K562 (cell line): ENCODE results near the gene INHBE. TPM values are rescaled to one million over a fixed set of nuclear protein-coding genes. Genes with fewer than 3 reads are reported as not detected.

Experiments used
- ASH1L ChIP-seq: fragments of 450-650 bp; IDR thresholded peaks from 2 replicates; pipeline ENCODE4 v1.6.1; 2018; ENCODE audit warnings: borderline replicate concordance, mild to moderate bottlenecking, low read depth; ENCODE audit not compliant: partially characterized antibody
- CBFA2T2 ChIP-seq: fragments of 450-650 bp; conservative IDR thresholded peaks from 2 replicates; pipeline ENCODE4 v1.6.1; 2017; ENCODE audit warnings: mild to moderate bottlenecking
- CEBPB ChIP-seq: fragments of 450-650 bp; IDR thresholded peaks from 2 replicates; pipeline ENCODE4 v1.6.1; 2016; ENCODE audit warnings: missing genetic modification characterization, missing compliant biosample characterization
- CHD2 ChIP-seq: IDR thresholded peaks from 2 replicates; pipeline ENCODE4 v1.6.1; 2011; ENCODE audit warnings: low read depth, low read length
- EHMT2 ChIP-seq: fragments of 450-650 bp; IDR thresholded peaks from 2 replicates; pipeline ENCODE4 v1.6.1; 2018; ENCODE audit warnings: antibody characterized with exemption
- ETV6 ChIP-seq, 3 experiments: fragments of 150-350 bp in 1 of 3; sonication (generic) in 1 of 3; formaldehyde crosslinking in 1 of 3; IDR thresholded peaks; 2 replicates each; pipeline versions ENCODE4 v1.6.1 to v1.8.0; 2014 to 2022; ENCODE audit warnings: borderline replicate concordance in 2 of 3, low read depth in 2 of 3, antibody characterized with exemption in 1 of 3, low read length in 1 of 3, mild to moderate bottlenecking in 1 of 3, missing genetic modification reagents in 1 of 3
- HNRNPK ChIP-seq: fragments of 200-400 bp; formaldehyde crosslinking; IDR thresholded peaks from one replicate; pipeline ENCODE4 v1.6.1; 2018; ENCODE audit warnings: mild to moderate bottlenecking, low read depth, low read length; ENCODE audit not compliant: poor library complexity, severe bottlenecking
- IRF9 ChIP-seq: fragments of 450-650 bp; IDR thresholded peaks from 2 replicates; pipeline ENCODE4 v1.6.1; 2016; ENCODE audit warnings: missing biosample characterization, missing genetic modification characterization
- MEF2A ChIP-seq: IDR thresholded peaks from 2 replicates; pipeline ENCODE4 v1.6.1; 2011; ENCODE audit warnings: low read depth, mild to moderate bottlenecking, low read length, moderate library complexity; ENCODE audit not compliant: control insufficient read depth
- NBN ChIP-seq: fragments of 450-650 bp; IDR thresholded peaks from 2 replicates; pipeline ENCODE4 v1.6.1; 2016; ENCODE audit warnings: low read depth, mild to moderate bottlenecking
- PPARD ChIP-seq: fragments of 250-450 bp; sonication (Bioruptor Pico); IDR thresholded peaks from 2 replicates; pipeline ENCODE4 v1.8.0; 2022; ENCODE audit warnings: inconsistent platforms, mild to moderate bottlenecking, moderate library complexity
- SMAD4 ChIP-seq: fragments of 250-450 bp; sonication (Bioruptor Pico); conservative IDR thresholded peaks from 2 replicates; pipeline ENCODE4 v1.8.0; 2021; ENCODE audit warnings: inconsistent platforms, mild to moderate bottlenecking, moderate library complexity
- SMARCB1 ChIP-seq: IDR thresholded peaks from 2 replicates; pipeline ENCODE4 v1.6.1; 2011; ENCODE audit warnings: improper control_type of control experiment, low read depth; ENCODE audit not compliant: insufficient read length
- SP1 ChIP-seq: sonication (generic); formaldehyde crosslinking; IDR thresholded peaks from 2 replicates; pipeline ENCODE4 v1.8.1; 2022; ENCODE audit warnings: mild to moderate bottlenecking, missing genetic modification reagents
- TCF7 ChIP-seq: sonication (generic); IDR thresholded peaks from 2 replicates; pipeline ENCODE4 v1.6.1; 2016; ENCODE audit warnings: antibody characterized with exemption, borderline replicate concordance
- ZBTB7A ChIP-seq: IDR thresholded peaks from 2 replicates; pipeline ENCODE4 v1.6.1; 2011; ENCODE audit warnings: low read depth, mild to moderate bottlenecking, low read length, moderate library complexity, borderline replicate concordance; ENCODE audit not compliant: control insufficient read depth
- ZBTB8A ChIP-seq: fragments of 450-650 bp; IDR thresholded peaks from 2 replicates; pipeline ENCODE4 v1.6.1; 2018; ENCODE audit warnings: mild to moderate bottlenecking, moderate library complexity; ENCODE audit not compliant: partially characterized antibody
- ZNF174 ChIP-seq: fragments of 250-450 bp; sonication (Bioruptor Pico); IDR thresholded peaks from 2 replicates; pipeline ENCODE4 v1.4.0; 2020; ENCODE audit warnings: mild to moderate bottlenecking
- ZNF707 ChIP-seq: fragments of 250-450 bp; sonication (Bioruptor Pico); conservative IDR thresholded peaks from 2 replicates; pipeline ENCODE4 v1.8.0; 2022; ENCODE audit warnings: inconsistent platforms, mild to moderate bottlenecking, moderate library complexity
- polyA plus RNA-seq, 8 experiments: library from polyadenylated mRNA; depleted of rRNA in 4 of 8; stranded (reverse) in 5 of 8; unstranded in 3 of 8; fragments of >200 nt; fragmentation: Nextera tagmentation in 2 of 8; fragmentation: Illumina TruSeq in 1 of 8; extraction: Ambion mirVana in 2 of 8; extraction: Trizol in 1 of 8; gene quantifications; 2 replicates each; pipeline versions ENCODE4 v1.2.1 to v1.2.3, GENCODE V29; 2011 to 2014; ENCODE audit warnings: inconsistent platforms in 1 of 8, missing spikeins in 1 of 8
- total RNA-seq, 7 experiments: library from RNA; depleted of rRNA in 6 of 7; stranded (reverse); fragments of >200 nt in 6 of 7; fragmentation: Illumina TruSeq in 2 of 7; extraction: Trizol in 2 of 7; gene quantifications; 2 replicates each; pipeline versions ENCODE4 v1.2.1 to v1.2.3, GENCODE V29; 2011 to 2021; ENCODE audit warnings: low replicate concordance in 1 of 7
- TF ChIP-seq, protein P1 (sequence below): sonication (generic); formaldehyde crosslinking; IDR thresholded peaks from 2 replicates; pipeline ENCODE4 v1.8.0; 2022; ENCODE audit warnings: mild to moderate bottlenecking, low read depth, missing genetic modification reagents
- TF ChIP-seq, protein P2 (sequence below): sonication (generic); formaldehyde crosslinking; IDR thresholded peaks from 2 replicates; pipeline ENCODE4 v1.8.0; 2023; ENCODE audit warnings: missing genetic modification reagents, mild to moderate bottlenecking, borderline replicate concordance

Gene INHBE
- total and polyA plus RNA-seq, 9 of the 15 experiments (the other 6 are each of a cell fraction or from before 2014, with no cell fraction given): 0.94 to 9.9 (median 7.3) TPM

- TF ChIP-seq CHD2: peak; percentile 42; the same call in 1 of the 2 replicates
- TF ChIP-seq IRF9 (tag): no peak
- TF ChIP-seq, protein P1, sequence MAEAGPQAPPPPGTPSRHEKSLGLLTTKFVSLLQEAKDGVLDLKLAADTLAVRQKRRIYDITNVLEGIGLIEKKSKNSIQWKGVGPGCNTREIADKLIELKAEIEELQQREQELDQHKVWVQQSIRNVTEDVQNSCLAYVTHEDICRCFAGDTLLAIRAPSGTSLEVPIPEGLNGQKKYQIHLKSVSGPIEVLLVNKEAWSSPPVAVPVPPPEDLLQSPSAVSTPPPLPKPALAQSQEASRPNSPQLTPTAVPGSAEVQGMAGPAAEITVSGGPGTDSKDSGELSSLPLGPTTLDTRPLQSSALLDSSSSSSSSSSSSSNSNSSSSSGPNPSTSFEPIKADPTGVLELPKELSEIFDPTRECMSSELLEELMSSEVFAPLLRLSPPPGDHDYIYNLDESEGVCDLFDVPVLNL (CRISPR knock-in tag): peak; percentile 91
- no peak for TF ChIP-seq MEF2A
- TF ChIP-seq SMAD4 (CRISPR knock-in tag): peak; percentile 32; the same call in 1 of the 2 replicates
- no peak for TF ChIP-seq CEBPB (tag)
- no peak for TF ChIP-seq SMARCB1
- no peak for TF ChIP-seq PPARD (CRISPR knock-in tag)
- no peak for TF ChIP-seq ZBTB8A
- TF ChIP-seq ZNF174 (CRISPR knock-in tag): no peak
- TF ChIP-seq NBN: 0 out of 2 replicates have a peak, but pooled peaks have one; percentile 68
- TF ChIP-seq CBFA2T2: no peak
- TF ChIP-seq EHMT2: no peak
- no peak for TF ChIP-seq ZNF707
- TF ChIP-seq, protein P2, sequence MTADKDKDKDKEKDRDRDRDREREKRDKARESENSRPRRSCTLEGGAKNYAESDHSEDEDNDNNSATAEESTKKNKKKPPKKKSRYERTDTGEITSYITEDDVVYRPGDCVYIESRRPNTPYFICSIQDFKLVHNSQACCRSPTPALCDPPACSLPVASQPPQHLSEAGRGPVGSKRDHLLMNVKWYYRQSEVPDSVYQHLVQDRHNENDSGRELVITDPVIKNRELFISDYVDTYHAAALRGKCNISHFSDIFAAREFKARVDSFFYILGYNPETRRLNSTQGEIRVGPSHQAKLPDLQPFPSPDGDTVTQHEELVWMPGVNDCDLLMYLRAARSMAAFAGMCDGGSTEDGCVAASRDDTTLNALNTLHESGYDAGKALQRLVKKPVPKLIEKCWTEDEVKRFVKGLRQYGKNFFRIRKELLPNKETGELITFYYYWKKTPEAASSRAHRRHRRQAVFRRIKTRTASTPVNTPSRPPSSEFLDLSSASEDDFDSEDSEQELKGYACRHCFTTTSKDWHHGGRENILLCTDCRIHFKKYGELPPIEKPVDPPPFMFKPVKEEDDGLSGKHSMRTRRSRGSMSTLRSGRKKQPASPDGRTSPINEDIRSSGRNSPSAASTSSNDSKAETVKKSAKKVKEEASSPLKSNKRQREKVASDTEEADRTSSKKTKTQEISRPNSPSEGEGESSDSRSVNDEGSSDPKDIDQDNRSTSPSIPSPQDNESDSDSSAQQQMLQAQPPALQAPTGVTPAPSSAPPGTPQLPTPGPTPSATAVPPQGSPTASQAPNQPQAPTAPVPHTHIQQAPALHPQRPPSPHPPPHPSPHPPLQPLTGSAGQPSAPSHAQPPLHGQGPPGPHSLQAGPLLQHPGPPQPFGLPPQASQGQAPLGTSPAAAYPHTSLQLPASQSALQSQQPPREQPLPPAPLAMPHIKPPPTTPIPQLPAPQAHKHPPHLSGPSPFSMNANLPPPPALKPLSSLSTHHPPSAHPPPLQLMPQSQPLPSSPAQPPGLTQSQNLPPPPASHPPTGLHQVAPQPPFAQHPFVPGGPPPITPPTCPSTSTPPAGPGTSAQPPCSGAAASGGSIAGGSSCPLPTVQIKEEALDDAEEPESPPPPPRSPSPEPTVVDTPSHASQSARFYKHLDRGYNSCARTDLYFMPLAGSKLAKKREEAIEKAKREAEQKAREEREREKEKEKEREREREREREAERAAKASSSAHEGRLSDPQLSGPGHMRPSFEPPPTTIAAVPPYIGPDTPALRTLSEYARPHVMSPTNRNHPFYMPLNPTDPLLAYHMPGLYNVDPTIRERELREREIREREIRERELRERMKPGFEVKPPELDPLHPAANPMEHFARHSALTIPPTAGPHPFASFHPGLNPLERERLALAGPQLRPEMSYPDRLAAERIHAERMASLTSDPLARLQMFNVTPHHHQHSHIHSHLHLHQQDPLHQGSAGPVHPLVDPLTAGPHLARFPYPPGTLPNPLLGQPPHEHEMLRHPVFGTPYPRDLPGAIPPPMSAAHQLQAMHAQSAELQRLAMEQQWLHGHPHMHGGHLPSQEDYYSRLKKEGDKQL (CRISPR knock-in tag): no peak
- no peak for TF ChIP-seq ZBTB7A
- no peak for TF ChIP-seq ASH1L
- TF ChIP-seq TCF7: 0 out of 2 replicates have a peak, but pooled peaks have one; percentile 24
- peak in 1 of 2 experiments; percentile 52; a peak in 1 of 4 replicates for TF ChIP-seq ETV6 (IDR thresholded peaks at IDR 0.05; ENCODE audit: borderline replicate concordance in 1 of 2, low read depth in 2 of 2, low read length in 1 of 2)
- TF ChIP-seq ETV6 (CRISPR knock-in tag; IDR thresholded peaks at IDR 0.05; ENCODE audit: borderline replicate concordance): peak; percentile 96; the same call in 1 of the 2 replicates
- peak; percentile 86 for TF ChIP-seq SP1 (CRISPR knock-in tag)
- TF ChIP-seq HNRNPK: peak; percentile 98
Measured at GRCh38 chr12:57430931-57431566, 24.1 kb upstream of the INHBE start, which contains the start of gene R3HDM2 (continued).
